ENCODE measurements around the gene HES2. TPM values are rescaled to one million over a fixed set of nuclear protein-coding genes. Genes with fewer than 3 reads are reported as not detected.
"Not testable (repeated sequence)": the region's sequence is repeated elsewhere in the genome, so short reads cannot be mapped to it uniquely, and the experiment has no call there.

HES2 gene
- total and polyA plus RNA-seq, 4 donors = 0.26 to 5.0 (median 2.7) TPM

DNA sequence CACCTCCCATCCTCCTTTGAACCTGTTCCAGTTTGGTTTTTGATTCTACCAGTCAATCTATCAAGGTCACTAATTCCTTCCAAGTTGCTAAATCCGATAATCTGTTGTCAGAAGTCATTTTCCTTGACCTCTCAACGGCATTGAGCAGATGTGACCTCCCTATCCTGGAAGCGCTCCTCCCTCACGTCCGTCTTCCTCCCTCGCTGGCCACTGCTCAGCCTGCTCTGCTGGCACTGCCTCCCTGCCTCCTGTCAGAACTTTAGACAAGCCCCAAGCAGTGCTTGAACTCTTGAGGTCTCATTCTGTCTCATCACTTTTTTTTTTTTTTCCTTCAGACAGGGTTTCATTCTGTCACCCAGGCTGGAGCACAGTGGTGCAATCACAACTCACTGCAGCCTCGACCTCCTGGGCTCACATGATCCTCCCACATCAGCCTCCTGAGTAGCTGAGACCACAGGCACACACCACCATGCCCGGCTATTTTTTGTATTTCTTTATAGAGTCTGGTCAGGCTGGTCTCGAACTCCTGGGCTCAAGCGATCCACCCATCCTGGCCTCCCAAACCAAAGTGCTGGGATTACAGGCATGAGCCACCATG is 21.8 kb downstream of the HES2 start:
- H3K27ac ChIP-seq (ENCODE audit: low read depth in 1 of 2, low read length in 1 of 2) = no peak overlapping the region
- WGBS, 2 donors = 68 to 82% methylated on average over 10 of the region's 10 CpGs
- H3K36me3 ChIP-seq (ENCODE audit: control insufficient read depth in 4 of 4, insufficient read depth in 4 of 4, low read length in 4 of 4) = no peaks in the 10 kb centered on the region
- DNase-seq (no peak), ATAC-seq (ENCODE audit: insufficient read depth, low FRiP score) (no peak)
- no peaks in the 10 kb centered on the region for H3K27me3 ChIP-seq (ENCODE audit: control insufficient read depth in 3 of 3, insufficient read depth in 3 of 3, low read length in 2 of 3)
- H3K9me3 ChIP-seq (ENCODE audit: control insufficient read depth in 4 of 4, insufficient read depth in 3 of 4, low read length in 3 of 4) = no peaks in the 10 kb centered on the region
- peaks cover 0 to 6% (median 0%) of the 10 kb centered on the region in 5 donors for H3K4me1 ChIP-seq (ENCODE audit: control insufficient read depth in 5 of 5, insufficient read depth in 5 of 5, low read length in 5 of 5)
- no peak overlapping the region for H3K9ac ChIP-seq (ENCODE audit: insufficient read depth in 1 of 2, low read length in 2 of 2)
- no peak for TF ChIP-seq CTCF (IDR thresholded peaks at IDR 0.05; ENCODE audit: control extremely low read depth, extremely low read depth)
- no peak overlapping the region for H3K4me3 ChIP-seq

DNA sequence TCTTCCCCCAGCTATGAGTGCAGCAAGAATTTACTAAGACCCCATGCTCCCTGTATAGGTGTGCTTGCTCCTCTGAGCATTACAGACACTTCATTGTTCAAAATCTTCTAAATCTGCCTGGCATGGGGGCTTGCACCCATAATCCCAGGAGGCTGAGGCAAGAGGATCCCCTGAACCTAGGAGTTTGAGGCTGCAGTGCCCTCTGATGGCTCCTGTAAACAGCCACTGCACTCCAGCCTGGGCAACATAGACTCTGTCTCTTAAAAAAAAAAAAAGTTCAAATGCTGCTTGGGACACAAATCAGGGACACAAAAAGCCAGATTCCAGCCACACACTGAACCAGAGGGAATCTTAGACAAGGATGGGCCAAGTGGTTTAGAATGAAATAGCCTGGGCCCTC is 22.7 kb downstream of the HES2 start:
- Histone ChIP-seq H3K27me3 (ENCODE audit: control insufficient read depth in 3 of 3, insufficient read depth in 3 of 3, low read length in 2 of 3) (no peaks in the 10 kb centered on the region), H3K9me3 (ENCODE audit: control insufficient read depth in 4 of 4, insufficient read depth in 3 of 4, low read length in 3 of 4) (no peaks in the 10 kb centered on the region), H3K36me3 (ENCODE audit: control insufficient read depth in 4 of 4, insufficient read depth in 4 of 4, low read length in 4 of 4) (no peaks in the 10 kb centered on the region), H3K4me3 (no peak overlapping the region), H3K27ac (ENCODE audit: low read depth in 1 of 2, low read length in 1 of 2) (no peak overlapping the region), H3K9ac (ENCODE audit: insufficient read depth in 1 of 2, low read length in 2 of 2) (no peak overlapping the region), H3K4me1 (ENCODE audit: control insufficient read depth in 5 of 5, insufficient read depth in 5 of 5, low read length in 5 of 5) (peaks cover 0 to 13% (median 4%) of the 10 kb centered on the region in 5 donors)
- ATAC-seq (ENCODE audit: insufficient read depth, low FRiP score) (no peak), DNase-seq (no peak)
- TF ChIP-seq CTCF (IDR thresholded peaks at IDR 0.05; ENCODE audit: control extremely low read depth, extremely low read depth) = no peak

DNA sequence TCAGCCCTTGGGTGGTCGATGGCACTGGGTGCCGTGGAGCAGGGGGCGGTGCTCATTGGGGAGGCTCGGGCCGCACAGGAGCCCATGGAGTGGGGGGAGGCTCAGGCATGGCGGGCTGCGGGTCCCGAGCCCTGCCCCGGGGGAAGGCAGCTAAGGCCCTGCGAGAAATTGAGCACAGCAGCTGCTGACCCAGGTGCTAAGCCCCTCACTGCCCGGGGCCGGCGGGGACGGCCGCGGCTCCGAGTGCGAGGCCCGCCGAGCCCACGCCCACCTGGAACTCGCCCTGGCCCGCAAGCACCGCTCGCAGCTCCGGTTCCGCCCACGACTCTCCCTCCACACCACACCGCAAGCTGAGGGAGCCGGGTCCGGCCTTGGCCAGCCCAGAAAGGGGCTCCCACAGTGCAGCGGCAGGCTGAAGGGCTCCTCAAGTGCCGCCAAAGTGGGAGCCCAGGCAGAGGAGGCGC is 23.9 kb downstream of the HES2 start:
- not testable (repeated sequence) for ATAC-seq (ENCODE audit: insufficient read depth, low FRiP score); H3K27me3 ChIP-seq (ENCODE audit: control insufficient read depth in 3 of 3, insufficient read depth in 3 of 3, low read length in 2 of 3); H3K27ac ChIP-seq (ENCODE audit: low read depth in 1 of 2, low read length in 1 of 2); H3K9ac ChIP-seq (ENCODE audit: insufficient read depth in 1 of 2, low read length in 2 of 2); H3K36me3 ChIP-seq (ENCODE audit: control insufficient read depth in 4 of 4, insufficient read depth in 4 of 4, low read length in 4 of 4); H3K4me3 ChIP-seq; H3K9me3 ChIP-seq (ENCODE audit: control insufficient read depth in 4 of 4, insufficient read depth in 3 of 4, low read length in 3 of 4); DNase-seq
- H3K4me1 ChIP-seq (ENCODE audit: control insufficient read depth in 5 of 5, insufficient read depth in 5 of 5, low read length in 5 of 5) = peaks cover 0 to 16% (median 6%) of the 10 kb centered on the region in 5 donors
- 95 to 97% methylated on average over 21 to 34 of the region's 34 CpGs for WGBS, 2 donors

- not testable (repeated sequence) for H3K36me3 ChIP-seq (ENCODE audit: control insufficient read depth in 4 of 4, insufficient read depth in 4 of 4, low read length in 4 of 4); H3K27me3 ChIP-seq (ENCODE audit: control insufficient read depth in 3 of 3, insufficient read depth in 3 of 3, low read length in 2 of 3); H3K27ac ChIP-seq (ENCODE audit: low read depth in 1 of 2, low read length in 1 of 2); H3K4me3 ChIP-seq; DNase-seq; ATAC-seq (ENCODE audit: insufficient read depth, low FRiP score); H3K9ac ChIP-seq (ENCODE audit: insufficient read depth in 1 of 2, low read length in 2 of 2); H3K9me3 ChIP-seq (ENCODE audit: control insufficient read depth in 4 of 4, insufficient read depth in 3 of 4, low read length in 3 of 4)
- H3K4me1 ChIP-seq (ENCODE audit: control insufficient read depth in 5 of 5, insufficient read depth in 5 of 5, low read length in 5 of 5) = peaks cover 0 to 16% (median 6%) of the 10 kb centered on the region in 5 donors
- WGBS, 2 donors = 76 to 92% methylated on average over 8 of the region's 8 CpGs
These were observed 24.6 kb downstream of the HES2 start for GRCh38 chr1:6395130-6395529.

Data from lung (tissue), 12 donors.